ENCODE measurements around the gene NDUFB8.

NDUFB8 gene

DNA sequence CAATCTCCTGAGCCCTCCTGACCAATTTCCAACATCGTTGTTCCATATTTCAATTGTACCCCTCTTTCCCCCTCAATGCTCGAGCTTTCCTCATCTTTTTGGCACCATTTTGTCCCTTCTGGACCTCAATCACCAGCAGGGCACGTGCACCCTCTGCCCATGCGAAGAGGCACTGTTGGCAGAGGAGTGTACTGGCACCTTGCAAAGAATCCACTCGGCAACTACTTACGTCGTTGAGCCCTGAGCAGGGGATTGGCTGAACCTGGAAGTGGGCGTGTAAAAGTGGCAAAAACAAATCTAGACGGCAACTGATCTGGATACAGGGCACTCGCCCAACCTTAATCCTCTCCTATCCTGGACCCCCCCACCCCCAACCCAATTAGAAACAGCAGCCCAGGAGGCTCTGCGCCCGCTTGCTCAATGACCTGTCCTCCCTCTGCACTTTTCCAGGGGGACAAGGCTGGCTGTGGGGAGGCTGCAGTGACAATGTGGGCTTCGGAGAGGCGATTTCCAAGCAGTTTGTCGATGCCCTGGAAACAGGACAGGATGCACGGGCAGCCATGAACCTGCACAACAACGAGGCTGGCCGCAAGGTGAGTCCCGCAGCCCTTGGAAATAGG is 48.1 kb downstream of the NDUFB8 start:
- TF ChIP-seq, protein P1, sequence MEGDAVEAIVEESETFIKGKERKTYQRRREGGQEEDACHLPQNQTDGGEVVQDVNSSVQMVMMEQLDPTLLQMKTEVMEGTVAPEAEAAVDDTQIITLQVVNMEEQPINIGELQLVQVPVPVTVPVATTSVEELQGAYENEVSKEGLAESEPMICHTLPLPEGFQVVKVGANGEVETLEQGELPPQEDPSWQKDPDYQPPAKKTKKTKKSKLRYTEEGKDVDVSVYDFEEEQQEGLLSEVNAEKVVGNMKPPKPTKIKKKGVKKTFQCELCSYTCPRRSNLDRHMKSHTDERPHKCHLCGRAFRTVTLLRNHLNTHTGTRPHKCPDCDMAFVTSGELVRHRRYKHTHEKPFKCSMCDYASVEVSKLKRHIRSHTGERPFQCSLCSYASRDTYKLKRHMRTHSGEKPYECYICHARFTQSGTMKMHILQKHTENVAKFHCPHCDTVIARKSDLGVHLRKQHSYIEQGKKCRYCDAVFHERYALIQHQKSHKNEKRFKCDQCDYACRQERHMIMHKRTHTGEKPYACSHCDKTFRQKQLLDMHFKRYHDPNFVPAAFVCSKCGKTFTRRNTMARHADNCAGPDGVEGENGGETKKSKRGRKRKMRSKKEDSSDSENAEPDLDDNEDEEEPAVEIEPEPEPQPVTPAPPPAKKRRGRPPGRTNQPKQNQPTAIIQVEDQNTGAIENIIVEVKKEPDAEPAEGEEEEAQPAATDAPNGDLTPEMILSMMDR (IDR thresholded peaks at IDR 0.05; ENCODE audit: low read depth, low read length, missing control alignments), result no peak
- peak; percentile 70 for DNase-seq (ENCODE audit: extremely low read depth, low read depth)

DNA sequence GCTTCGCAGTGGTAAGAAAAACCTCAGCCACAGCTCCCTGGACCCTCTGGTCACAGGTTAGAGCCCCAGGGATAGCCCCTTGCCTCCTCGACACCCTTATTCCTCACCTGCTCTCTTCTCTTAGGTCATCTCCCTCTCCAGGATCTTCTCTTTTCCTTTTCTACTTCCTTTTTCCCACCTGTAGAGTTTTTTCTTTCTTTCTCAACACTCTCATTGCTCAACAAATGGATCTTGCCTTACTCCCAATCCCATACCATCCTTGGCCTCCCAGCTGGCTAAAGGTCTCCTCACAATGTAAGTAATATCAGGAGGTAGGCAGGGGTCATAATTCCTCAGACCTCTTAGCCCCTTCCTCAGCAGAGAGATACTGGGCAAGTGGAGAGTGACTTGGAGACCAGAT is 49.7 kb downstream of the NDUFB8 start:
- no peak for DNase-seq (ENCODE audit: extremely low read depth, low read depth)
- TF ChIP-seq, protein P1 (IDR thresholded peaks at IDR 0.05; ENCODE audit: low read depth, low read length, missing control alignments), result no peak
- H3K4me3 ChIP-seq (replicated peaks; ENCODE audit: low read depth, low read length), result no peak overlapping the region

More for the DNA sequence above, 48.1 kb downstream of the NDUFB8 start:
- peak overlapping the region; percentile 32 for H3K4me3 ChIP-seq (replicated peaks; ENCODE audit: low read depth, low read length)

GRCh38 chr10:100479037-100479436 is 50.6 kb downstream of the NDUFB8 start:
- DNase-seq (ENCODE audit: extremely low read depth, low read depth), result no peak
- no peak overlapping the region for H3K4me3 ChIP-seq (replicated peaks; ENCODE audit: low read depth, low read length)
- TF ChIP-seq, protein P1 (IDR thresholded peaks at IDR 0.05; ENCODE audit: low read depth, low read length, missing control alignments), result no peak

- no peak for DNase-seq (ENCODE audit: extremely low read depth, low read depth)
- no peak overlapping the region for H3K4me3 ChIP-seq (replicated peaks; ENCODE audit: low read depth, low read length)
- TF ChIP-seq, protein P1 (IDR thresholded peaks at IDR 0.05; ENCODE audit: low read depth, low read length, missing control alignments), result no peak
These were observed 51.7 kb downstream of the NDUFB8 start for GRCh38 chr10:100477970-100478369.

Measured in HFF-Myc (cell line).